Activated gamma-delta T cell (primary cell): ENCODE results near the gene CASS4.

Source experiments
- DNase-seq: peaks from one replicate; lab custom pipeline; 2025; lab: John Stamatoyannopoulos, UW

CASS4 gene

DNA sequence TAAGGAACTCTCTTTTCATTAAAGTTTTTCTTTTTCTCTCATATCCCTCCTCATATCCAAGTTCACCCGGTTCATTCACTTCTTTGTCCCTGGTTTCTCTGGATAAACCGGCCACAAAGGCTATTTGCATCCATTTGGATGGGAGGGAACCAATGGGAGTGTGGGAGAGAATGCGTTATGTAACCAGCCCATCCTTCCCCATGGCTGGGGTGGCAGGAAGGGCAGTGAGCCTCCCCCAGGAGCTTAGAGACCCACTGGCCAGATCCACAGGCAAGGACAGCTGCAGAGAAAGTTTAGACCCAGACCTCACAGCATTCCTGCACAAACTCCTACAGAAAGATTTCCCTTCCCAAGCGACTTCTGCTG, 10.7 kb downstream of the CASS4 start:
- DNase-seq: no peak

DNA sequence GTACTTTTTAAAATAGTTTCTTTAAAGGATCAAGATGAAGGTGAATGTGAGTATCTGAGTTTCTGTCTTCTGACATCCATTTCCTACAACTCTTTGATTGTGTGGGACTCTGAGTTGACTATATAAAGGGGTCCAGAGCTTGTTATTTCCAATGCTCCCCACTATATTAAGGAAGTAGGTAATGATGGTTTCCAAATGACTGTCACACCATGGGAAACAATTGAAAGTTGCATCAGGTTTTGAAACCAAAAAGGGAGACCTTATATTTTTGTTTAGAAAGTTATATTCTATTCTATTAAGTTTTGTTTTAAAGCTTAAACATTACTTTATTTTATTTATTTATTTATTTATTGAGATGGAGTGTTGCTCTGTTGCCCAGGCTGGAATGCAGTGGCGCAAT, 11.2 kb downstream of the CASS4 start:
- no peak for DNase-seq

DNA sequence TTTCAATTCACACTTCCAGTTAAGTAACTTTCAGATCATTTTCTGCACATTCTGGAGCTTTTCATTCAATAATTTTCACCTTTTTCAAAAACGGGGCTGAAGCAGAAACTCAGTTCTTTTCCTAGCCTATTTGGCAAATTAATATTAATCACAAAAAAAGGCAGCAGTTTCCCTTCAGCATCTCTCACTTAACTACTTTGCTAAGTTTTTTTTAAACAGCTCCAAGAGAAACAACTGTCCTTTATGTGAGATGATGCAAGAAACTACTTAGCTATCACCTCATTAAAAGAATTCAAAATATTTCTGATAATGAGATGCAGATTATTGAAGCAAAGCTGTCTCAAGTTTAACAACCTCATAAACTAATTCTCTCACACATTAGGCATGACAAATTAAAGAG, 11.8 kb downstream of the CASS4 start:
- no peak for DNase-seq

DNA sequence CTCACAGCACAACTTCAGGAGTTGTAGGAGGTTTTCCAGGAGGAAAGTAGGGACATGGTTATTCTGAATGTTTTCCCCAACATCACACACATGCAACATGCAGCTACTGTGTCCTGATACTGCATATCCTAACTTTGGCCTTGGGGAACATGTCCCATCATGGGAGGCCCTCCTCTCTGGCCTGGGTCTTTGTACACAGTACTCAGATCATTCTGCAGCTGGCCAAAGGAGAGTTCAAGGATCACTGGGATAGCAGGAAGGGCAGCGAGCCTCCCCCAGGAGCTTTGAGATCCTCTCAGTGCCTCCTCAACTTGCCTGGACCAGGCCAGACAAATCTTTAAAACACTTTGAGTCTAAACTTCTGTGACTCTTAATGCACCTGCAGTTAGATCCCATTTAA, 12.9 kb downstream of the CASS4 start:
- no peak for DNase-seq

DNA sequence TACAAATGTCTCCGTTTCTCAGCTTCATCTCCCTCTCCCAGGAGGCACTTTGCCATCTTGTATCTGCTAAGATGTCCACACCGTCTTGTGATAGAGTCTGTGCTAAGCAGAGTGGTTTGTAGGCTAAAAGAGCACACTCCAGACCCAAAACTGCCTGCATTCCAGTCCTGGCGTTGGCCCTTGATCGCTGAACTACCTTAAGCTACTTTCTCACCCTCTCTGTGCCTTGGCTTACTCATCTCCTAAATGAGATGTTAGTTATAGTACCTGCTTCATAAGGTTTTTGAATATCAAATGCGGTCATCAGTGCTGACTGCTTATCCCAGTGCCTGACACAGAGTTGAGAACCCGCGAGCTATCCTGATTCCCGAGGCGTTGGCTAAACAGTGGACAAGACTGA, 14.0 kb downstream of the CASS4 start:
- no peak for DNase-seq

DNA sequence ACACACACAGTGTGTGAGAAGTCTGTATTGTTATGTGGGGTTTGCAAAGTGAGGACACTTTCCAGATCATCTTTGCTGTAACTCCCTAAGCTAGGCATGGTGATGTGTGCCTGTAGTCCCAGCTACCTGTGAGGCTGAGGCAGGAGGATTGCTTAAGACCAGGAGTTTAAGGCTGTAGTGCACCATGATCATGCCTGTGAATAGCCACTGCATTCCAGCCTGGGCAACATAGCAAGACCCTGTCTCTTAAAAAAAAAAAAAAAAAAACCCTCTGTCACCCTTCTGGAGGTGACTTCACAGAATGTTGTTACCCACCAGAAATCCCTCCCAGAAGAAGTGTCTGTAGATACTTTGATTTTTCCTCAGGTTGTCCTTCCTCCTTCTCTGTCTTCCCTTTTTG, 14.9 kb downstream of the CASS4 start:
- DNase-seq: no peak

DNA sequence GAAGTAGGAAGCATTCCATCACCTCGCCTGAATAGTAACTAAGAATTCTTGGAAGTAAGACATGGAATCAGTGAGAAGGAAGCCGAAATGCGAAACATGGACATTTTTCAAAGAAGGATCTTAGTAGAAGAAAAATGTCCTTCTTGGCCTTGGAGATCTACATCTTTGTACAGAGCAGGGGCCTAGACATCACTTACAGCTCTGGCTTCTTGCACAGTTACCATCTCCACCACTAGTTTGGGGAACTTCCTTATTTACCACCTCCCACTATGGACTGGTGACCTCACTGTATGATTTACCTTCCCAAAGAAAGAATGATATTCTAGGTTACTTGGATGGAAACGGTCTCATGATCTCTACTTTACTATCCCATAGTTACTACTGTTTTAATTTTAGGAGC, 15.7 kb downstream of the CASS4 start:
- no peak for DNase-seq

DNA sequence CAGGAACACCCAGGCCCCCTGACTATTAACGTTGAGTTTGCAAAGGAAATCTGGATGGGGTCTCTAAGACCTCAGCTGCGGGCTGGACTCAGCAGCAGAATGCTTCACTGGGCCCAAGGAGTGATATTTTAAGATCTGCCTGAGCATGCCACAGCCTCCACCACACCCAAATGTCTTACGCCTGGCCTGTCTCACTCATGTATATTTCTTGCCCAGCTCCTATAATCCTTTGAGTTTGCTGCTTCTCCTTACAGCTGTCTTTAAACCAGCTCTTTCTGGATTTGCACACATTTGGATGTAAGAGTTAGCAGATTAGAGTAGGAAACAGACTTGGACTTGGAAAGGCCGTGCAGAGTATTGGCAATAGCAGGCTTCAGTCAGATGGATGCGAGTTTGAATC, 16.4 kb downstream of the CASS4 start:
- DNase-seq: no peak

DNA sequence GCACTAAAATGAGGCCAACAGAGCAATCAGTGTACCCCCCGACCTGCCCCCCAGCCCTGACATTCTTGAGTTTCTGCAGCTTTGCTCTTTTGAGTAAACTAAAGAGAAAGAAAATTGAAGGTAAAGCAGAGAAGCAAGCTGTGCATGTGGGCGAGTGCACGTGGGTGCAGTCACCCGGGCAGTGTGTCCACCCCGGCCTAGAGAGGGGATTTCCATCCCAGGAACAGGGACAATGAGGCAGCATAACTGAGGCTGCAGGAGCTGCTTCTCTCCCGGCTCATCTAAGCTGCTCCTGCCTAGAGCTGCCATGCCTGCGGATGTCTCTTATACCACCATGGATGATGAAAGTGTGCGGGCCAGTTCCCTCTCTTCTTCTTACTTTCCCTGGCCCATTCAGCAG, 16.8 kb downstream of the CASS4 start:
- no peak for DNase-seq

DNA sequence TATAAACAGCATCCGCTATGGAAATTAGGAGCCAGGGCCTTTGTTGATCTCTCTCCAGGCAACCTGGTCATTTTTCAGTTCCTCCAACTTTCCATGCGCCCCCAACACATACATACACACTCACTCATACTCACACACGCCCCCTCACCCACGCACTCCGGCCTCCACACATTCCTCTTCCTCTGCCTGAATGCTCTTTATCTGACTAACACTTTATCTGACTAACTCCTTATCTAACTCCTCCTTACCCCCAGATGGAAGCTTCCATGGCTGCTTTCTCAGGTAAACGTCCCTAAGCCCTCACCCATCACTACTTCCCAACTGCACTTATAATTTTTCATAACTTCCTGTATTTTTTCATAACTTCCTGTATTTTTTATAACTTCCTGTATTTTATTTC, 17.4 kb downstream of the CASS4 start:
- no peak for DNase-seq

DNA sequence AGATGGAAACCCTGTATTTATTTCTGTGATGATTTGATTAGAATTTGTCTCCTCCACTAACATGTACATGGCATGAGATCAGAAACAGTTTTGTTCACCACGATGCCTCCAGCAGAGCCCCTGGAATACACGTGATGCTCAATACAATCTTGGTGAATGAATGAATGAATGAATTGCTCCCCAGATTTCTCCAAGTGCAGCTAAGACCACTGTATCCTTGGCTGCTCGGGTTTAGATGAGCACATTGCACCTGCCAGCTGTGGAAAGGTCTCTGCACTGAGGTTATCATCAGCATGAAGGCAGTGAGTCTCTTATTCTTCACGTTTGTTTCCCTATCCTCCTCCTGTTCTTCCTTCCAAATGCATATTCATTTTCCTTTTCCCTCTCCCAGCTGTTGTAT, 17.9 kb downstream of the CASS4 start:
- DNase-seq: no peak

DNA sequence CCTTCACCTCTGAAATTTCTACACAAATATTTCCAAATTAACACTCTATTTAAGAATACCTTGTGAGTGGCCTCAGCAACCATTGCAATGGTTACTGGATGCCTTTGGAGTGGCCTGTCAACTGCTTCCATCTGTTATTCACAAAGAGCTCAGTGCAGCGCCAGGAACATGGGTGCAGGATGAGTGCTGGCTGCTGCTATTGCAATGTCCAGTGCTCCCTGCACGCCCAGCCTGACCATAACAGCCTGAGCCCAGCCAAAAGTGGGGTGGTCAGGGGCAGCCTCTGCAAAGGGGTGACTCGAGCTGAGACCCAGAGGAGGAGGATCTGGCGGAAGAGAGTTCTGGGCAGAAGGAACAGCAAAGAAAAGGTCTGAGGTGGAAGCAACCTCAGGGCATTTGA, 18.4 kb downstream of the CASS4 start:
- DNase-seq: no peak

DNA sequence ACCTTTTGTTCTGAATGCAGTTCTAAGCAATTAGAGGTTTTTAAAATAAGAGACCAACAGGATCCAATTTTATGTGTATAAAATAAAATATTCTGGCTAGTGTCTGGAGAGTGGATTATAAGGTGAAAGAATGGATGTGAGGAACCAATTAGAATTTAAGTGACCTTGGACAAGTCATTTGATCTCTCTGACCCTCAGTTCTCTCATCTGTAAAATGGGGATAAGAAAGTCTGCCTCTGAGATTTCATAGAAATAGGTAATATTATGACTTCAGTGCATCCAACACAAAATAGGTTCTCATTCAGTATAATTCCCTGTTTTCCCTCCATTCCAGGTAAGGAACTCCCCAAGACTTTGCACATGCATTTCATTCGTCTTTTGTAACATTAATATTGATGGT, 18.9 kb downstream of the CASS4 start:
- DNase-seq: no peak

DNA sequence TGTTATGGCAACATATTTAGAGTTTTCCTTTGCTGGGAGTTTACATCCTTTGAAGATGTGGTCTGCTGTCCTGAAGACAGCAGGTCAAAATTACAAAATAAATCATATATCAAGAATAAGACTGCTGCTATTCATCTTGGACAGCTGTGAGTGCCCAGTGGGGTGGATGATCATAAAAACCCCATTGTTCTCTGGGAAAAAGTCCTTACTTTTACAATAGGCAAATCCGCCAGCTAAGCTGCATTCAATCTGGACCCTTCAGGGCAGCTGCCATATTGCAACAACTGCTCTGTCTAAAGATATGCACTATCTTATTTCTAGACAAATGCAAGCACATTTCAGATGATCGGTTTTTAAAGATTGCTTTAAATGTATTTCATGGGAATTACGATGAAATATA, 19.4 kb downstream of the CASS4 start:
- DNase-seq: no peak

DNA sequence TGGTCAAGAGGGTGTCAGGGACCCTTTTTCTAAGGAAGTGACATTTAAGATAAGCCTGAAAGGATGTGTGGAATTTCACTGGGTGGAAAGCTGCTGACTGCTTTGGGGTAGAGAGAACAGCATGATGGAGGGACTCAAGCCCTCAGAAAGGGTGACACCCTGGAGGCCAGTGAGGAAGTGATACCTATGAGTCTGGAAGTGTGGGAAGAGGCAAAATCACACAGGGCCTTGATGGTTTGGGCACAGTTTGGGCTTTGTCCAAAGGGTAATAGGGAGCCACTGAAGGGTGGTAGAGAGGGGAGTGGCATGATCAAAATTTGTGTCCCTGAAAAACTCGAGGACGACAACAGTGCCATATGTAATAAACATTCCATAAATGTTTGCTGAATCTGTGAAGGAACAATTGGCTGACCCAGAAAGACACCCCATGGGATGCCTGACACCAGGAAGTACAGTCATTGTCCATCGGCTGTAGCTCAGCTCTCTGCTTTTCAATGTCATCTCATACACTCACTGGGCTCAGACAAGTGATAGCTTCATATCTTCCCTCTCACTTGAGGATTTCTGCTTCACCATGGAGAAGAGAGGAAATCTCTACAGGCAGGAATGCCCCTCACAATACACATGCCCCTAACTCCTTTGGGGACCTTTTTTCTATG, 21.3 kb downstream of the CASS4 start:
- DNase-seq: no peak

DNA sequence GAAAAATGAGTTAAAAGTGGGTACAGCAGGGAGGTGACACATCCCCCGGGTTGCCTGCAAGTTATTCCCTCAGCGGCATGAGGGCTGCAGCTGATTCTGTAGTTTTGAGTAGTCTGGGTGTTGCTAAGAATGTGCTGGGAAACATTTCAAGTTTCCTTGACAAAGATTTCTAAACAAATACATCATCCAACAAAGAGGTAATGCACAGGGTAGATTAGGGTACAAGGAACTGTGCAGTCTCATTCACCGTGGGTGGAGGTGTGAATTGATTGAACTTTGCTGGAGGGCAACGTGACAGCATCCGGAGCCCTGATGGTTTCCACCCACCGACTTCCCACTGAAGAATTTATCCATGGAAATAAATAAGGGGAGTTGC, 21.8 kb downstream of the CASS4 start:
- no peak for DNase-seq

DNA sequence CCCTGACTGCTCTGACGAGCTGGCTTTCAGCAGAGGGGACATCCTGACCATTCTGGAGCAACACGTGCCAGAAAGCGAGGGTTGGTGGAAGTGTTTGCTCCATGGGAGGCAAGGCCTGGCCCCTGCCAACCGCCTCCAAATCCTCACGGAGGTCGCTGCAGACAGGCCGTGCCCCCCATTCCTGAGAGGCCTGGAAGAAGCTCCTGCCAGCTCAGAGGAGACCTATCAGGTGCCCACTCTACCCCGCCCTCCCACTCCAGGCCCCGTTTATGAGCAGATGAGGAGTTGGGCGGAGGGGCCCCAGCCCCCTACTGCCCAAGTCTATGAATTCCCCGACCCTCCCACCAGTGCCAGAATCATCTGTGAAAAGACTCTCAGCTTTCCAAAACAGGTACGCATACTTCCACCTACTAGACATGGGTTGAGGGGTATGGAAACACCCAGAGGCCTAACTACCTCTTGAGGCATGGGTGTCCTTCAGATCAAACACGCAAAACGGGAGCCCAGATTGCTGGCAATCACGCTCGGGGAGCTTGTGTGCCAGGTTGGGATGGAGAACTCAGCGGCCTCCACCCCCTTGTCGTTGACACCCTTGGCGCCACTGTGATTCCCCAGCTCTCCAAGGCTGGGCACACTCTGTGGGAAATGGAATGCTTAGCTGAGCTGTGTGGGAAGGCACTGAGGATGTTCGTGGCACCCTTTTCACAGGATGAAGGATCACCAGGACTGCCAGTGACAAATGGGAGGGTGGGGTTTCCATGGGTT, 25.3 kb downstream of the CASS4 start:
- DNase-seq: no peak

DNA sequence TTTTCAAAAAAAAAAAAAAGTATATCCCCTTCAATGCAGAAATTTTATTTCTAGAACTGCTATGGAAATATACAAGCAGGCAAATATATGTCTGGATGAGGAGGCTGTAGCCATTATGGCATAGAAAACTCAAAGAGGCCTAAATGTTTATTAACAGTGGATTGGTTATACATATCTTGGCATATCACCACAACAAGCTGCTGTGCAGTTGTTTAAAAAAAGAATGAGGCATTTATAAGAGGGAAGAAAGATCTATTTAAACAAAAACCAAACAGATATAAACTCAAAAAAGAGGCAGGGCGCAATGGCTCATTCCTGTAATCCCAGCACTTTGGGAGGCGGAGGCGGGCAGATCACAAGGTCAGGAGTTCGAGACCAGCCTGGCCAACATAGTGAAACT, 26.2 kb downstream of the CASS4 start:
- DNase-seq: no peak

DNA sequence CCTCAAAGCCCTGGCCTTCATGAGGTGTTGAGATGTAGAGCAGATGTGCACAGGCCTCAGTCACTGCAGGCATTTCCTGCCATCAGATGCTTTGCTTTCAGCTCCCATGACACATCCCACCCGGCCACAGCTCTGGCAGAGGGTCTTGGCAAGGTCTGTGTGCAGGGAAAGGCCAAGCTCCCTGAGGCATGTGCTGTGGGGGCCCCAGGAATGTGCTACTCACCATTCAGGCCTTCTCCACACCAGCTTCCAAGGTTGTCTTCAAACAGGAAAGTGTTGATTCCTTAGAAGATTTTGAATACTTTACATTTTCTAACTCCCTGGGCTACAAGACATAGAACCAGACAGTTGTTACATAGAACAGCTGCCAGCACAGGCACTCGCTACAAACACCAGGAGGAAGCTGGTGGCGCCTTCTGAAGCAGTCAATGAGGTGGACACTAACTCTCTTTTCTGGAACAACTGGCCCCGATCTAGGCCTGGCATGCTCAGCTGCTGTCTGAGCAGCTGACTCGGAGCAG, 27.8 kb downstream of the CASS4 start:
- no peak for DNase-seq

DNA sequence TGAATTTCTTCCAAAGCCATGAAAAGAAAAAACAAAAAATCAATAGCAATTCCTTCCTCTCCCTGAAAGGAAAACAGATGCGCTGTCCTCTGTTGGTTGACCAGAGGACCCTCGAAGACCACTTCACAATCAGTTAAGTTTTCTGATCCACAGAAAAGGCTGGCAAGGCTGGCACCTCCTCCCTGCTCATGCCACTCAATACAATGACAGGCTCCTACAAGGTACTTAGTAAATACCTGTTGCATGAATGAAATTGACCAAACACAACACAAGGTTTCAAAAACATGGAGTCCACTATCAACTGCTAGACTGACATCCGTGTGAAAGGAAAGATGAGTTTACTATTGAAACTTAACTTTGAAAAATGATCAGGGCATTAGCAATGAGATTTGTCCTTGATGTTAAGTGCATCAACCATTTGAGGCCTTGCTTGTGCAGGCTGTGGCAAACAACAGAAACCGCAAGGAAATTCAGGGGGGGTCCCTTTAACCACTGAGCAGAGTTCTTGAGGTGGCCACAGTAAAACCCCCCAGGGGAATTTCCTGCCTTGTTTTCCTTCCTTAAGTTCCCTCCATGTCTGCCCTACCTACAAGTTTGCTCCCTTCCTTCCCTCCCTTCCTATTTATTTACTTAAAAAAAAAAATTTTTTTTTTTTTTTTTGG, 28.4 kb downstream of the CASS4 start:
- DNase-seq: no peak

DNA sequence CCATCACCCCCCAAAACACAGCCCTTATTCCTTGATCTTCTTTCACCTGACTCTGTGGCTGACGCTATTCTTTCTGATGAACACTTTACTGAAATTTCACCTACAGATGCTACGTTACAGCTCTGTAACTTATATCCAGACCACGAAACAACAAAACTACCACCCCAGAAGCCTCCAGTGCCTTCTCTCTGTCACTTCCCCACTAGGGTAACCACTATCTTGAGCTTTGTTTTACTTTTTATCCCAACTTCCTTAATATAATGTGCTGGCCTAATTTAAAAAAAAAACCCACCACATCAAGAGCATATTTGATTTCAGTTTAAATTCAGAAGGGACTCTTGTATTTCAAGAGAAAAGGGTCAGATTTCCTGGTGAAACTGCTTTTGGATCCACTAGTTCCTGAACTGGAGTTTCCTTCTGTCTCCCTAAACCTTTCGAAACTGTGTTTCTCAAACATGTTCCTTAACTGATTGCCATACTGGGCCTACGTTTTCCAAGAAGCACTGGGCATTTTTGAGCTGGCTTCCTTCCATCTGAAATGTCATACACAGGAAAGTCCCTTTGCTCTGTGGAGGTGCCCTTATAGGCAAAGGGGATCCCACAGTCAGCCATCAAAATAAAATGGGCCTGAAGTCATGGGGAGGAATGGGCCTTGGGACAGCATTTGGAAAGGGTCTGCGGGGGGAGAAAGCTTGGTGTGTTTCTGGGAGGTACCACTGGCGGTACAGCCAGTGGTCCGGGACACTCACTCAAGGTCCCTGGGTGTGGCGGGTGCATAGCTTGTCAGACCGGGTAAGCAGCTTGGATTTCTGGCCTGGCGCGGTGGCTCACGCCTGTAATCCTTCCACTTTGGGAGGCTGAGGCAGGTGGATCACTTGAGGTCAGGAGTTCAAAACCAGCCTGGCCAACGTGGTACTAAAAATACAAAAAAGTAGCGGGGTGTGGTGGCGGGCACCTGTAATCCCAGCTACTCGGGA, 30.6 kb downstream of the CASS4 start:
- DNase-seq: no peak
